NCI-H510A (cell line): ENCODE data around the gene STIM1.
"Not testable (repeated sequence)": the region's sequence is repeated elsewhere in the genome, so short reads cannot be mapped to it uniquely, and the experiment has no call there.

Experiments used
- DNase-seq: peaks from one replicate; lab custom pipeline; 2025; lab: John Stamatoyannopoulos, UW

The STIM1 gene

GRCh38 chr11:3885855-3886254 is 30.4 kb downstream of the STIM1 start:
- no peak for DNase-seq

- no peak for DNase-seq
Measured at GRCh38 chr11:3886985-3887384, 31.5 kb downstream of the STIM1 start.

GRCh38 chr11:3888876-3889275 is 33.4 kb downstream of the STIM1 start:
- DNase-seq = no peak

- no peak for DNase-seq
Measured at GRCh38 chr11:3890014-3890413, 34.5 kb downstream of the STIM1 start.

- DNase-seq = no peak
Measured at GRCh38 chr11:3890806-3891205, 35.3 kb downstream of the STIM1 start.

GRCh38 chr11:3891751-3892150 is 36.3 kb downstream of the STIM1 start:
- no peak for DNase-seq

GRCh38 chr11:3892156-3892555 is 36.7 kb downstream of the STIM1 start:
- DNase-seq = no peak

GRCh38 chr11:3893311-3893710 is 37.8 kb downstream of the STIM1 start:
- no peak for DNase-seq

- DNase-seq = no peak
Measured at GRCh38 chr11:3894128-3894731, 38.8 kb downstream of the STIM1 start.

- DNase-seq = no peak
Measured at GRCh38 chr11:3896644-3897043, 41.2 kb downstream of the STIM1 start.

GRCh38 chr11:3900230-3900629 is 44.8 kb downstream of the STIM1 start:
- DNase-seq = not testable (repeated sequence)

GRCh38 chr11:3901249-3902025 is 46.0 kb downstream of the STIM1 start:
- DNase-seq = no peak

- DNase-seq = no peak
Measured at GRCh38 chr11:3902441-3902840, 47.0 kb downstream of the STIM1 start.

- no peak for DNase-seq
Measured at GRCh38 chr11:3903207-3903896, 47.9 kb downstream of the STIM1 start.

GRCh38 chr11:3904228-3904627 is 48.8 kb downstream of the STIM1 start:
- DNase-seq = no peak

GRCh38 chr11:3905080-3905953 is 49.9 kb downstream of the STIM1 start:
- DNase-seq = no peak

GRCh38 chr11:3906166-3906565 is 50.7 kb downstream of the STIM1 start:
- no peak for DNase-seq

GRCh38 chr11:3907590-3907989 is 52.1 kb downstream of the STIM1 start:
- DNase-seq = no peak

- no peak for DNase-seq
Measured at GRCh38 chr11:3909901-3910300, 54.4 kb downstream of the STIM1 start.

- DNase-seq = no peak
Measured at GRCh38 chr11:3911908-3912505, 56.5 kb downstream of the STIM1 start.

- no peak for DNase-seq
Measured at GRCh38 chr11:3913921-3914320, 58.5 kb downstream of the STIM1 start.

- no peak for DNase-seq
Measured at GRCh38 chr11:3914805-3915204, 59.3 kb downstream of the STIM1 start.
